Upper lobe of left lung (tissue), 6 donors: ENCODE results near the gene NCAN. TPM values are rescaled to one million over a fixed set of nuclear protein-coding genes. Genes with fewer than 3 reads are reported as not detected.
A peak's percentile ranks its signal among the peaks of the same experiment; 100 is the strongest.

ENCODE experiments used
- ATAC-seq, 2 donors: fragments of 200-7000 bp; cut with Tn5 transposase; one replicate each; pipeline ENCODE4 v1.9.1; 2022; ENCODE audit warnings: mild to moderate bottlenecking in 2 of 2, moderate library complexity in 2 of 2; ENCODE audit not compliant: low FRiP score in 2 of 2
- DNase-seq, 2 donors: peaks; one replicate each; pipeline ENCODE4 v3.0.0-alpha.2; 2019 to 2020
- H3K27ac ChIP-seq, 4 donors: fragments of 200-600 bp; sonication (generic); one replicate each; pipeline ENCODE4 v1.5.1; 2016 to 2019
- H3K27me3 ChIP-seq, 4 donors: fragments of 200-600 bp; sonication (generic); one replicate each; pipeline ENCODE4 v1.5.1; 2017 to 2019
- H3K36me3 ChIP-seq, 4 donors: fragments of 200-600 bp; sonication (generic); one replicate each; pipeline ENCODE4 v1.5.1; 2016 to 2019
- H3K4me1 ChIP-seq, 4 donors: fragments of 200-600 bp; sonication (generic); one replicate each; pipeline ENCODE4 v1.5.1; 2018 to 2019
- H3K4me3 ChIP-seq, 4 donors: fragments of 200-600 bp; sonication (generic); one replicate each; pipeline ENCODE4 v1.5.1; 2017 to 2019; ENCODE audit warnings: mild to moderate bottlenecking in 2 of 4, moderate library complexity in 1 of 4
- H3K9me3 ChIP-seq, 4 donors: fragments of 200-600 bp; sonication (generic); one replicate each; pipeline ENCODE4 v1.5.1; 2018 to 2019
- CTCF ChIP-seq, 6 experiments: fragments of 450-650 bp in 4 of 6; fragments of 200-600 bp in 2 of 6; sonication (generic) in 2 of 6; IDR thresholded peaks; one replicate each; pipeline ENCODE4 v1.5.1; 2016 to 2019; ENCODE audit warnings: antibody characterized with exemption in 6 of 6
- EP300 ChIP-seq, 4 donors: sonication (generic); formaldehyde crosslinking; IDR thresholded peaks; one replicate each; pipeline ENCODE4 v1.5.1; 2017; ENCODE audit warnings: antibody characterized with exemption in 4 of 4, control low read depth in 2 of 4
- POLR2A ChIP-seq, 4 donors: fragments of 450-650 bp; IDR thresholded peaks; one replicate each; pipeline ENCODE4 v1.5.1; 2016 to 2017; ENCODE audit warnings: antibody characterized with exemption in 4 of 4, mild to moderate bottlenecking in 2 of 4
- POLR2AphosphoS5 ChIP-seq, 2 donors: sonication (generic); formaldehyde crosslinking; IDR thresholded peaks; one replicate each; pipeline ENCODE4 v1.5.1; 2017; ENCODE audit warnings: antibody characterized with exemption in 2 of 2
- WGBS, 2 donors: methylation state at CpG; one replicate each; pipeline ENCODE4 v1.1.5; 2017 to 2018; 5-methylcytosine and 5-hydroxymethylcytosine counted together
- total RNA-seq, 6 donors: library from RNA; depleted of rRNA in 4 of 6; stranded (reverse); fragments of >200 nt in 4 of 6; gene quantifications; one replicate each; pipeline versions ENCODE4 v1.1.0 to v1.2.1, GENCODE V29; 2016 to 2021
- donor health status: DM: no; HTN: no; CAD: no; lungs with moderate emphysema.
- donor health status: DM: no; HTN: yes; CAD: no; lungs with severe emphysema.

The NCAN gene
- total RNA-seq, 6 donors from 2014 or later, result 3.1 TPM; not detected in 5

DNA sequence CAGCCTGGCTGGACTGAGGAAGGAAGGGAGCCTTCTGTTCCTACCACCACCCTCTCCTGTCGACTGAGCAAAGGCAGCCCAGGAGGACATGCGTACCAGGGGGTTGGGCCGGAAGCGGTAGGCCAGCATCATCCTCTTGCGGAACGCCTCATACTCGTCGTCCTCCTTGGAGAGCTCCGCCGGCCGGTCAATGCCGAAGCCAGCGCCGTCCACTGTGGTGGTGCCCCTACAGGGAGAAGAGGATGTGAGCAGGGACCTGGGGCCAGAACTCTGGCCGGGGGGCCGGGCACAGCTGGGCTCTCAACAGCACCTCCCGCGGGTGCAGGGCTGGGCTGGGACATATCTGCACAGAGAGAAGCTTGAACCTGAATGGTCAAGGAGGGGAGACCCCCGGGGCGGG lies 65.1 kb downstream of the NCAN start:
- ATAC-seq, result no peak
- Histone ChIP-seq H3K27ac (no peak overlapping the region), H3K4me1 (peaks cover 5 to 10% (median 8%) of the 10 kb centered on the region in 4 donors), H3K36me3 (peaks cover 6 to 70% (median 65%) of the 10 kb centered on the region in 4 donors), H3K4me3 (no peak overlapping the region), H3K9me3 (no peaks in the 10 kb centered on the region), H3K27me3 (peaks cover 0 to 8% (median 4%) of the 10 kb centered on the region in 4 donors)
- DNase-seq, result peak in 1 of 2 donors; percentile 78
- no peak for TF ChIP-seq EP300 (IDR thresholded peaks at IDR 0.05)
- TF ChIP-seq POLR2A (IDR thresholded peaks at IDR 0.05), result no peak
- no peak for TF ChIP-seq CTCF (IDR thresholded peaks at IDR 0.05)
- TF ChIP-seq POLR2AphosphoS5 (IDR thresholded peaks at IDR 0.05), result no peak
- 80 to 97% methylated on average over 2 to 15 of the region's 20 CpGs for WGBS, 2 donors

DNA sequence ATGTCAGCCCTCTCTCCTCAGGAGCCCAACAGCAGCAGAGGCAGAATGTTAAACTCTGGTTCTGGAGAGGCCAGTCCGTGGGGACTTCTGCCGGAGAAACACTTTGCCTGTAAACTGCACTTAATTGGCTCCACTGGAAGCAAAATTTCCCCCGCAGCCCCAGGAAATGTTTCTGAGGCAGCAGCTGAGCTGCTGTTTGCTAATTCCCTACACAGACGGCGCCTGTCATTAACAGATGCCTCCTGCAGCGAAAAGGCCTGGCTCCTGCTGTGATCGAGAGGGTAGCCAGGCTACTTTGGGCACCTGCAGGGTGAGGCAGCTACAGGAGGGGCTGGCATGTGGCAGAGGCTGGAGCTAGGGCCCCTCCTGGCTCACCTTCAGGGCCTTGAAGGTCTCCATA lies 66.6 kb downstream of the NCAN start:
- Histone ChIP-seq H3K9me3 (no peaks in the 10 kb centered on the region), H3K27ac (no peak overlapping the region), H3K4me1 (peaks cover under 1 to 4% (median 2%) of the 10 kb centered on the region in 4 donors), H3K36me3 (peaks cover 6 to 81% (median 69%) of the 10 kb centered on the region in 4 donors), H3K4me3 (no peak overlapping the region), H3K27me3 (peaks cover 0 to 3% (median 1%) of the 10 kb centered on the region in 4 donors)
- DNase-seq (no peak), ATAC-seq (no peak)
- no peak for TF ChIP-seq CTCF (IDR thresholded peaks at IDR 0.05)
- TF ChIP-seq EP300 (IDR thresholded peaks at IDR 0.05), result no peak
- TF ChIP-seq POLR2A (IDR thresholded peaks at IDR 0.05), result no peak
- no peak for TF ChIP-seq POLR2AphosphoS5 (IDR thresholded peaks at IDR 0.05)
- 92 to 98% methylated on average over 7 of the region's 7 CpGs for whole genome bisulfite sequencing, 2 donors

DNA sequence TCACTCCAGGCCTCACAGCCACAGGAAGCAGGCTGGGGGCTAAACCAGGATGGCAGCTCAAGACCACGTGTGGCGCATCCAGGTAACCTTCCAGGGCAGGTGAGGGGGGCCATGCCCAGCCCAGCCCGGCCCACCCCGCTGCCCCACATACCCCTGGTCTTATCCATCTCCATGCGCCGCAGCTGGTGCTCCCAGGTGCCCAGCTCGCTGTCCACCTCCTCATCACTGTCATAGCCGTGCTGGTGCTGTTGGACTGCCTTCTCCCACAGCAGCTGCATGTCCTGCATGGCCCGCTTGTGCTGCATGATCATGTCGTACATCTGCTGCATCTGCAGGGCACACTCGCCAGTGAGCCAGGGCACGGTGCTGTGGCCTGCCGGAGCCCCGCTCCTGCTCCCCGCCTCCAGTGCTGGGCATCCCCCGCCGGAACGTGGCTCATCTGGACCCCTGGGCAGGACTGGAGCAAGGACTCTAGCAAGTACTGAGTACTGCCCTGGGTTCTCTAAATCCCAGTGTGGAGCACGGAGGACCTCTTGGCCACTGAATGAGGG lies 67.4 kb downstream of the NCAN start:
- H3K27ac ChIP-seq, result no peak overlapping the region
- peaks cover 6 to 88% (median 76%) of the 10 kb centered on the region in 4 donors for H3K36me3 ChIP-seq
- no peak for ATAC-seq
- H3K9me3 ChIP-seq, result no peaks in the 10 kb centered on the region
- H3K4me1 ChIP-seq, result no peaks in the 10 kb centered on the region
- no peak overlapping the region for H3K4me3 ChIP-seq
- DNase-seq, result peak in 1 of 2 donors; percentile 68
- TF ChIP-seq EP300 (IDR thresholded peaks at IDR 0.05), result no peak
- no peak for TF ChIP-seq CTCF (IDR thresholded peaks at IDR 0.05)
- no peak for TF ChIP-seq POLR2AphosphoS5 (IDR thresholded peaks at IDR 0.05)
- no peak for TF ChIP-seq POLR2A (IDR thresholded peaks at IDR 0.05)
- 99 to 100% methylated on average over 7 to 18 of the region's 19 CpGs for WGBS, 2 donors
- H3K27me3 ChIP-seq, result no peaks in the 10 kb centered on the region

DNA sequence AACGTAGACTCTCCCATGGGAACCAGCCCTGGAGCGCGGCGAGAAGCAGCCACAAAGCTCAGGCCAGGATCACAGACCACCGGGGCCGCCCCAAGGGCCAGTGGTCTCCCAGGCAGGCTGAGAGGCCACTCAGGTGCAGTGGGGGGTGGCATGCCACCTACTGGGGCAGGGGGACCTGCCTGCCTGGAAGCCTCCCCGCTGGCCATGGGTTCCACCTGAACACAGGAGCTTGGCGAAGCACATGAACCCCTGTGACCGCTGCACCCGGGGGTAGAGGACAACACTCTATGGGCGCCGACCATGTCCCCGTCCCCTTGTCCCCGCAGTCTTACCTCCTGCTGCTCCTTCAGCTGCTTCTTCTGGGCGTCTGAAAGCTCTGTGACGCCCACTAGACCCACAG lies 68.1 kb downstream of the NCAN start:
- no peaks in the 10 kb centered on the region for H3K4me1 ChIP-seq
- peaks cover 6 to 94% (median 81%) of the 10 kb centered on the region in 4 donors for H3K36me3 ChIP-seq
- H3K4me3 ChIP-seq, result no peak overlapping the region
- no peak for DNase-seq
- TF ChIP-seq POLR2AphosphoS5 (IDR thresholded peaks at IDR 0.05), result no peak
- no peak for TF ChIP-seq CTCF (IDR thresholded peaks at IDR 0.05)
- TF ChIP-seq EP300 (IDR thresholded peaks at IDR 0.05), result no peak
- TF ChIP-seq POLR2A (IDR thresholded peaks at IDR 0.05), result no peak
- ATAC-seq, result no peak
- H3K9me3 ChIP-seq, result no peaks in the 10 kb centered on the region
- H3K27ac ChIP-seq, result no peak overlapping the region
- 90 to 94% methylated on average over 4 to 6 of the region's 16 CpGs for WGBS, 2 donors
- H3K27me3 ChIP-seq, result no peaks in the 10 kb centered on the region

- no peak for ATAC-seq
- 86 to 95% methylated on average over 13 to 16 of the region's 16 CpGs for WGBS, 2 donors
- Histone ChIP-seq H3K4me1 (no peaks in the 10 kb centered on the region), H3K9me3 (no peaks in the 10 kb centered on the region), H3K4me3 (no peak overlapping the region), H3K36me3 (peaks cover 6 to 93% (median 82%) of the 10 kb centered on the region in 4 donors), H3K27me3 (no peaks in the 10 kb centered on the region), H3K27ac (no peak overlapping the region)
- TF ChIP-seq POLR2A (IDR thresholded peaks at IDR 0.05) (no peak), EP300 (IDR thresholded peaks at IDR 0.05) (no peak), POLR2AphosphoS5 (IDR thresholded peaks at IDR 0.05) (no peak), CTCF (IDR thresholded peaks at IDR 0.05) (no peak)
- DNase-seq, result no peak
Measured at GRCh38 chr19:19280561-19280960, 68.8 kb downstream of the NCAN start.
